Panc1 (cell line): Measurements from ENCODE around the gene SLC30A1.

ENCODE experiments used
- POLR2AphosphoS5 ChIP-seq: IDR thresholded peaks from 2 replicates; pipeline ENCODE4 v1.6.1; 2012; ENCODE audit warnings: mild to moderate bottlenecking, low read depth, low read length, moderate library complexity
- SIN3A ChIP-seq: IDR thresholded peaks from 2 replicates; pipeline ENCODE4 v1.6.1; 2012; ENCODE audit warnings: low read depth, mild to moderate bottlenecking, low read length, moderate library complexity, borderline replicate concordance; ENCODE audit not compliant: insufficient read depth
- TCF7L2 ChIP-seq: IDR thresholded peaks from 2 replicates; pipeline ENCODE4 v1.6.1; 2011; ENCODE audit warnings: mild to moderate bottlenecking, low read depth, low read length, inconsistent platforms
- TF ChIP-seq, protein P1 (sequence below): fragments of 450-650 bp; IDR thresholded peaks from 2 replicates; pipeline ENCODE4 v1.5.1; 2017; ENCODE audit warnings: mild to moderate bottlenecking
- TF ChIP-seq, protein P2 (sequence below), 2 experiments: IDR thresholded peaks; 2 replicates each; pipeline ENCODE4 v1.6.1; 2011 to 2012; ENCODE audit warnings: low read depth in 2 of 2, control low read depth in 1 of 2, low read length in 1 of 2, mild to moderate bottlenecking in 1 of 2, moderate library complexity in 1 of 2; ENCODE audit not compliant: insufficient read depth in 1 of 2

DNA sequence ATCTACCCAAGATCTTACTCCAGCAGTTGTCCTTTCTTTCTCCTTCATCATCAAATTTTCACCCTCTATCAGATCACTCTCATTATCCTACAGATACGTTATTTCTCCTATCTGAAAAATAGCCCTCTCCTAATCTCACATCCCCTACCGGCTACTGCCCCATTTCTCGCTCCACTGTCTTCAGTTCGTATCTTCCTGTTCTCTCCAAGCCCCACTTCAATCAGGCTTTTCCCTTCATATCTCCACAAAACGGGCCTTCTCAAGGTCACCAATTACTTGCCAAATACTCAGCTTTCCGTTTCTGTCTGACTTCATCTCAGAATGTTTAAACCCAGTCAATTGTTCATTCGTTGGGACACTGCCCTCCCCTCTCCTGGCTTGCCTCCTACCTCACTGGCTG, 32.4 kb downstream of the SLC30A1 start:
- TF ChIP-seq POLR2AphosphoS5 = no peak
- TF ChIP-seq, protein P1, sequence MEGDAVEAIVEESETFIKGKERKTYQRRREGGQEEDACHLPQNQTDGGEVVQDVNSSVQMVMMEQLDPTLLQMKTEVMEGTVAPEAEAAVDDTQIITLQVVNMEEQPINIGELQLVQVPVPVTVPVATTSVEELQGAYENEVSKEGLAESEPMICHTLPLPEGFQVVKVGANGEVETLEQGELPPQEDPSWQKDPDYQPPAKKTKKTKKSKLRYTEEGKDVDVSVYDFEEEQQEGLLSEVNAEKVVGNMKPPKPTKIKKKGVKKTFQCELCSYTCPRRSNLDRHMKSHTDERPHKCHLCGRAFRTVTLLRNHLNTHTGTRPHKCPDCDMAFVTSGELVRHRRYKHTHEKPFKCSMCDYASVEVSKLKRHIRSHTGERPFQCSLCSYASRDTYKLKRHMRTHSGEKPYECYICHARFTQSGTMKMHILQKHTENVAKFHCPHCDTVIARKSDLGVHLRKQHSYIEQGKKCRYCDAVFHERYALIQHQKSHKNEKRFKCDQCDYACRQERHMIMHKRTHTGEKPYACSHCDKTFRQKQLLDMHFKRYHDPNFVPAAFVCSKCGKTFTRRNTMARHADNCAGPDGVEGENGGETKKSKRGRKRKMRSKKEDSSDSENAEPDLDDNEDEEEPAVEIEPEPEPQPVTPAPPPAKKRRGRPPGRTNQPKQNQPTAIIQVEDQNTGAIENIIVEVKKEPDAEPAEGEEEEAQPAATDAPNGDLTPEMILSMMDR = no peak
- TF ChIP-seq, protein P2, sequence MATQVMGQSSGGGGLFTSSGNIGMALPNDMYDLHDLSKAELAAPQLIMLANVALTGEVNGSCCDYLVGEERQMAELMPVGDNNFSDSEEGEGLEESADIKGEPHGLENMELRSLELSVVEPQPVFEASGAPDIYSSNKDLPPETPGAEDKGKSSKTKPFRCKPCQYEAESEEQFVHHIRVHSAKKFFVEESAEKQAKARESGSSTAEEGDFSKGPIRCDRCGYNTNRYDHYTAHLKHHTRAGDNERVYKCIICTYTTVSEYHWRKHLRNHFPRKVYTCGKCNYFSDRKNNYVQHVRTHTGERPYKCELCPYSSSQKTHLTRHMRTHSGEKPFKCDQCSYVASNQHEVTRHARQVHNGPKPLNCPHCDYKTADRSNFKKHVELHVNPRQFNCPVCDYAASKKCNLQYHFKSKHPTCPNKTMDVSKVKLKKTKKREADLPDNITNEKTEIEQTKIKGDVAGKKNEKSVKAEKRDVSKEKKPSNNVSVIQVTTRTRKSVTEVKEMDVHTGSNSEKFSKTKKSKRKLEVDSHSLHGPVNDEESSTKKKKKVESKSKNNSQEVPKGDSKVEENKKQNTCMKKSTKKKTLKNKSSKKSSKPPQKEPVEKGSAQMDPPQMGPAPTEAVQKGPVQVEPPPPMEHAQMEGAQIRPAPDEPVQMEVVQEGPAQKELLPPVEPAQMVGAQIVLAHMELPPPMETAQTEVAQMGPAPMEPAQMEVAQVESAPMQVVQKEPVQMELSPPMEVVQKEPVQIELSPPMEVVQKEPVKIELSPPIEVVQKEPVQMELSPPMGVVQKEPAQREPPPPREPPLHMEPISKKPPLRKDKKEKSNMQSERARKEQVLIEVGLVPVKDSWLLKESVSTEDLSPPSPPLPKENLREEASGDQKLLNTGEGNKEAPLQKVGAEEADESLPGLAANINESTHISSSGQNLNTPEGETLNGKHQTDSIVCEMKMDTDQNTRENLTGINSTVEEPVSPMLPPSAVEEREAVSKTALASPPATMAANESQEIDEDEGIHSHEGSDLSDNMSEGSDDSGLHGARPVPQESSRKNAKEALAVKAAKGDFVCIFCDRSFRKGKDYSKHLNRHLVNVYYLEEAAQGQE (IDR thresholded peaks at IDR 0.05; ENCODE audit: insufficient read depth in 1 of 2, low read depth in 2 of 2, low read length in 1 of 2) = no peak
- no peak for TF ChIP-seq SIN3A
- TF ChIP-seq TCF7L2 = no peak
